ENCODE data around the gene SMC3. TPM values are rescaled to one million over a fixed set of nuclear protein-coding genes. Genes with fewer than 3 reads are reported as not detected.

Gene SMC3
- total RNA-seq, 2 experiments from 2014 or later: 46.8 to 48.0 TPM

DNA sequence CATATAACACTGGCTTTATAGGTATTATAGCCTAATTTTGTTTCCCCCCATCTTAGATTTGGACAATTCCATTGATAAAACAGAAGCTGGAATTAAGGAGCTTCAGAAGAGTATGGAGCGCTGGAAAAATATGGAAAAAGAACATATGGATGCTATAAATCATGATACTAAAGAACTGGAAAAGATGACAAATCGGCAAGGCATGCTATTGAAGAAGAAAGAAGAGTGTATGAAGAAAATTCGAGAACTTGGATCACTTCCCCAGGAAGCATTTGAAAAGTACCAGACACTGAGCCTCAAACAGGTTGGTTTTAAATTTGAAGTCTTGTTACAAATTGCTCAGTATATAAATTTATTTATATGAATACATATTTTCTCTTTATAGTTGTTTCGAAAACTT is 34.1 kb downstream of the SMC3 start:
- no peak overlapping the region for H3K4me3 Mint-ChIP-seq
- TF ChIP-seq, protein P1, sequence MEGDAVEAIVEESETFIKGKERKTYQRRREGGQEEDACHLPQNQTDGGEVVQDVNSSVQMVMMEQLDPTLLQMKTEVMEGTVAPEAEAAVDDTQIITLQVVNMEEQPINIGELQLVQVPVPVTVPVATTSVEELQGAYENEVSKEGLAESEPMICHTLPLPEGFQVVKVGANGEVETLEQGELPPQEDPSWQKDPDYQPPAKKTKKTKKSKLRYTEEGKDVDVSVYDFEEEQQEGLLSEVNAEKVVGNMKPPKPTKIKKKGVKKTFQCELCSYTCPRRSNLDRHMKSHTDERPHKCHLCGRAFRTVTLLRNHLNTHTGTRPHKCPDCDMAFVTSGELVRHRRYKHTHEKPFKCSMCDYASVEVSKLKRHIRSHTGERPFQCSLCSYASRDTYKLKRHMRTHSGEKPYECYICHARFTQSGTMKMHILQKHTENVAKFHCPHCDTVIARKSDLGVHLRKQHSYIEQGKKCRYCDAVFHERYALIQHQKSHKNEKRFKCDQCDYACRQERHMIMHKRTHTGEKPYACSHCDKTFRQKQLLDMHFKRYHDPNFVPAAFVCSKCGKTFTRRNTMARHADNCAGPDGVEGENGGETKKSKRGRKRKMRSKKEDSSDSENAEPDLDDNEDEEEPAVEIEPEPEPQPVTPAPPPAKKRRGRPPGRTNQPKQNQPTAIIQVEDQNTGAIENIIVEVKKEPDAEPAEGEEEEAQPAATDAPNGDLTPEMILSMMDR (IDR thresholded peaks at IDR 0.05): no peak
- Histone ChIP-seq H3K36me3 (ENCODE audit: insufficient read depth, low read length) (peaks cover 64% of the 10 kb centered on the region), H3K4me1 (ENCODE audit: insufficient read depth, low read length) (no peaks in the 10 kb centered on the region), H3K9me3 (ENCODE audit: control insufficient read depth in 1 of 2, insufficient read depth in 1 of 2, low read length in 2 of 2) (no peaks in the 10 kb centered on the region), H3K27me3 (ENCODE audit: control insufficient read depth in 1 of 2, insufficient read depth in 2 of 2, low read length in 2 of 2) (no peaks in the 10 kb centered on the region), H3K27ac (ENCODE audit: low read depth in 1 of 2, low read length in 2 of 2) (no peak overlapping the region), H3K4me3 (ENCODE audit: low read length) (no peak overlapping the region)
- H3K36me3 Mint-ChIP-seq (ENCODE audit: low read depth): peaks cover 88% of the 10 kb centered on the region
- intact Hi-C loops (cut with DNase I, micrococcal nuclease): loop anchor here (2.0 kb wide), 2 partner anchors 291 to 295 kb away; no protein-coding TSS in a partner anchor
- no peaks in the 10 kb centered on the region for H3K9me3 Mint-ChIP-seq
- POLR2A ChIA-PET: no interaction called here
- no peaks in the 10 kb centered on the region for H3K4me1 Mint-ChIP-seq (ENCODE audit: low read depth)
- ATAC-seq (ENCODE audit: poor library complexity) (no peak), DNase-seq (no peak)
- no peak overlapping the region for H3K27ac Mint-ChIP-seq
- no peaks in the 10 kb centered on the region for H3K27me3 Mint-ChIP-seq
- CTCF ChIA-PET: interaction anchor here (1.2 kb wide), 1 partner anchor 295 kb away, joined by 4 read pairs; no protein-coding TSS in a partner anchor

DNA sequence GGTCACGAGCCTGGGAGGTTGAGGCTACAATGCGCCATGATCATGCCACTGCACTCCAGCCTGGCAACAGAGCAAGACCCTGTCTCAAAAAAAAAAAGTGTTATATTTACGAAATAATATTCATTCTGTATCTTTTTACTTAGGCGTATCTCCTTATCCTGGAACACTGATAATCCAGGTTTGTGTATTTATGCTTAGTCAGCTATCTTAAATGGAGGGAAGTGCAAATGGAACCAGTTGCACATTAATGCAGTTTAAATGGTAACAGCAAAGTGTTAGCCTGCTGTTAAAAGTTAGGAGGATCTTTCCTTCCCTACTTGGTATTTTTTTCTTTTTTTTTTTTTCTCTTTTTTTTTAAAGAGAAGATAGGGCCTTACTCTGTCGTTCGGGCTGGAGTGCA is 40.6 kb downstream of the SMC3 start:
- TF ChIP-seq, protein P1 (IDR thresholded peaks at IDR 0.05): no peak
- H3K36me3 ChIP-seq (ENCODE audit: insufficient read depth, low read length): peaks cover 26% of the 10 kb centered on the region
- no peaks in the 10 kb centered on the region for H3K4me1 ChIP-seq (ENCODE audit: insufficient read depth, low read length)
- ATAC-seq (ENCODE audit: poor library complexity): no peak
- H3K4me3 ChIP-seq (ENCODE audit: low read length): no peak overlapping the region
- ChIA-PET CTCF (interaction anchor here (1.0 to 1.3 kb wide), 2 partner anchors 8 to 64 kb away, joined by 3 to 4 read pairs; no protein-coding TSS in a partner anchor), POLR2A (no interaction called here)
- no peaks in the 10 kb centered on the region for H3K9me3 ChIP-seq (ENCODE audit: control insufficient read depth in 1 of 2, insufficient read depth in 1 of 2, low read length in 2 of 2)
- Mint-ChIP-seq H3K9me3 (no peaks in the 10 kb centered on the region), H3K27me3 (no peaks in the 10 kb centered on the region), H3K4me1 (ENCODE audit: low read depth) (no peaks in the 10 kb centered on the region), H3K36me3 (ENCODE audit: low read depth) (peaks cover 31% of the 10 kb centered on the region), H3K4me3 (no peak overlapping the region), H3K27ac (no peak overlapping the region)
- no peaks in the 10 kb centered on the region for H3K27me3 ChIP-seq (ENCODE audit: control insufficient read depth in 1 of 2, insufficient read depth in 2 of 2, low read length in 2 of 2)
- intact Hi-C loops (cut with DNase I, micrococcal nuclease): no loop called here
- no peak for DNase-seq
- H3K27ac ChIP-seq (ENCODE audit: low read depth in 1 of 2, low read length in 2 of 2): no peak overlapping the region

DNA sequence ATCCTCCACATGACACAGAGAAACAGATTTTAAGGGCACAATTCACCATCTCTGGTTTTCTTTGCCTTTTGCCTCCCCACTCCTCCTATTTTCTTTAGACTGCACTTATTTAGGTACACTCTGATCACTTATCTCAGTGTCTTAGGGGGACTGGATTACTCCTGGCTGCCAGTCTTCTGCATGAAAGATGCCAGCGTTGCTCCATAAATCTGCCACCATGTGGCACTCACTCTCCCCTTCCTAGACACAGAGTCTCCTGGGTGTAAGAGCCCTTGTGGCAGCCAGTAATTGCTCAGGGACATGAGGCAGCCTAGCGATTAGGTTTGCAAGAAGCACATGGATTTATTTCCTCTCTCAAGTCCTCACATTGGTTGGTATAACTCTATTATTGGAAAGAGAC is 42.1 kb downstream of the SMC3 start:
- Mint-ChIP-seq H3K9me3 (no peaks in the 10 kb centered on the region), H3K36me3 (ENCODE audit: low read depth) (peaks cover 16% of the 10 kb centered on the region), H3K4me3 (no peak overlapping the region), H3K27ac (no peak overlapping the region), H3K27me3 (no peaks in the 10 kb centered on the region), H3K4me1 (ENCODE audit: low read depth) (no peaks in the 10 kb centered on the region)
- Histone ChIP-seq H3K36me3 (ENCODE audit: insufficient read depth, low read length) (peaks cover 16% of the 10 kb centered on the region), H3K27ac (ENCODE audit: low read depth in 1 of 2, low read length in 2 of 2) (no peak overlapping the region), H3K27me3 (ENCODE audit: control insufficient read depth in 1 of 2, insufficient read depth in 2 of 2, low read length in 2 of 2) (no peaks in the 10 kb centered on the region), H3K9me3 (ENCODE audit: control insufficient read depth in 1 of 2, insufficient read depth in 1 of 2, low read length in 2 of 2) (no peaks in the 10 kb centered on the region), H3K4me1 (ENCODE audit: insufficient read depth, low read length) (no peaks in the 10 kb centered on the region), H3K4me3 (ENCODE audit: low read length) (no peak overlapping the region)
- POLR2A ChIA-PET: interaction anchor here (0.5 kb wide), 1 partner anchor 128 kb away, joined by 4 read pairs; no protein-coding TSS in a partner anchor
- DNase-seq (no peak), ATAC-seq (ENCODE audit: poor library complexity) (no peak)
- intact Hi-C loops (cut with DNase I, micrococcal nuclease): loop anchor here (1.0 to 10.0 kb wide), 17 partner anchors 135 to 1705 kb away; no protein-coding TSS in a partner anchor
- TF ChIP-seq, protein P1 (IDR thresholded peaks at IDR 0.05): no peak
- CTCF ChIA-PET: interaction anchor here (1.3 kb wide), 1 partner anchor 63 kb away, joined by 3 read pairs; no protein-coding TSS in a partner anchor
